ENCODE results near the gene PIEZO1. TPM values are rescaled to one million over a fixed set of nuclear protein-coding genes. Genes with fewer than 3 reads are reported as not detected.

The PIEZO1 gene
- total RNA-seq, 1 experiment from 2014 or later = 71.1 TPM

GRCh38 chr16:88724855-88725555 lies 60.0 kb downstream of the PIEZO1 start:
- H3K27ac Mint-ChIP-seq = no peak overlapping the region
- Histone ChIP-seq H2BK12ac (ENCODE audit: insufficient read length, low read depth, low read length) (no peak overlapping the region), H3K9ac (ENCODE audit: extremely low read depth, insufficient read length, low read length) (no peak overlapping the region)

More at GRCh38 chr16:88724855-88725555, 60.0 kb downstream of the PIEZO1 start:
- Histone ChIP-seq H2AFZ (ENCODE audit: low read length) (no peak overlapping the region), H2BK120ac (ENCODE audit: low read depth, low read length, poor library complexity, severe bottlenecking) (no peak overlapping the region), H3K79me1 (ENCODE audit: insufficient read depth, low read depth, low read length, poor library complexity, severe bottlenecking) (no peaks in the 10 kb centered on the region), H3T11ph (ENCODE audit: low read length) (no peak overlapping the region), H3K27ac (ENCODE audit: insufficient read length, low read depth, low read length) (no peak overlapping the region), H4K8ac (replicated peaks; ENCODE audit: insufficient read length, low read depth, low read length) (no peak overlapping the region), H4K20me1 (ENCODE audit: control insufficient read depth, insufficient read depth, insufficient read length) (no peaks in the 10 kb centered on the region), H3K4me1 (ENCODE audit: insufficient read depth, low read length) (no peaks in the 10 kb centered on the region), H3K56ac (ENCODE audit: insufficient read length, low read depth, low read length) (no peak overlapping the region), H3K9me3 (ENCODE audit: control insufficient read depth, low read depth, low read length) (no peaks in the 10 kb centered on the region), H3K4me2 (ENCODE audit: insufficient read depth, insufficient read length, low read length) (no peak overlapping the region), H3K18ac (ENCODE audit: insufficient read length, low read depth, low read length) (no peak overlapping the region), H3K23me2 (ENCODE audit: insufficient read length, low read depth, low read length, poor library complexity, severe bottlenecking) (no peaks in the 10 kb centered on the region), H3K27me3 (ENCODE audit: insufficient read depth, low read length) (no peaks in the 10 kb centered on the region), H2BK20ac (ENCODE audit: low read depth, low read length, poor library complexity, severe bottlenecking) (no peak overlapping the region), H3K14ac (ENCODE audit: insufficient read depth, low read length) (no peak overlapping the region), H3K79me2 (ENCODE audit: insufficient read depth, low read length) (no peaks in the 10 kb centered on the region), H2BK5ac (ENCODE audit: insufficient read length, low read length) (no peak overlapping the region), H4K91ac (ENCODE audit: insufficient read length, low read depth, low read length) (no peak overlapping the region), H4K5ac (ENCODE audit: insufficient read length, low read depth, low read length) (no peak overlapping the region), H2BK15ac (ENCODE audit: low read depth, low read length) (no peak overlapping the region), H2AK5ac (ENCODE audit: insufficient read length, low read length) (no peak overlapping the region), H3K23ac (ENCODE audit: insufficient read length, low read depth, low read length) (no peak overlapping the region), H3K4ac (ENCODE audit: low read depth, low read length) (no peak overlapping the region)
- no CpG with 5 or more reads among the region's 31 CpGs for WGBS (ENCODE audit: extremely low coverage, insufficient read length, low lambda C conversion rate)
- H3K4me1 Mint-ChIP-seq = no peaks in the 10 kb centered on the region
- no peaks in the 10 kb centered on the region; the same call in 1 of the 2 replicates for H3K27me3 Mint-ChIP-seq (ENCODE audit: low read depth)
- no peak for TF ChIP-seq CTCF (conservative IDR thresholded peaks at IDR 0.05)
- no peaks in the 10 kb centered on the region for H3K9me3 Mint-ChIP-seq
- H3K36me3 Mint-ChIP-seq (ENCODE audit: insufficient read depth in 1 of 3, low read depth in 3 of 3) = peaks cover 9 to 21% (median 15%) of the 10 kb centered on the region in 3 experiments; a peak in 6 of 7 replicates
- H3K4me3 Mint-ChIP-seq = no peak overlapping the region
- DNase-seq = no peak
